GM19324 (cell line): ENCODE measurements around the gene OCIAD1.
"Not testable (repeated sequence)": the region's sequence is repeated elsewhere in the genome, so short reads cannot be mapped to it uniquely, and the experiment has no call there.

Source experiments
- ATAC-seq: cut with Tn5 transposase; IDR thresholded peaks from one replicate; pipeline ENCODE4 v1.9.1; 2021; ENCODE audit warnings: mild to moderate bottlenecking, moderate library complexity; ENCODE audit not compliant: unreplicated experiment, low FRiP score

OCIAD1 gene, protein sequence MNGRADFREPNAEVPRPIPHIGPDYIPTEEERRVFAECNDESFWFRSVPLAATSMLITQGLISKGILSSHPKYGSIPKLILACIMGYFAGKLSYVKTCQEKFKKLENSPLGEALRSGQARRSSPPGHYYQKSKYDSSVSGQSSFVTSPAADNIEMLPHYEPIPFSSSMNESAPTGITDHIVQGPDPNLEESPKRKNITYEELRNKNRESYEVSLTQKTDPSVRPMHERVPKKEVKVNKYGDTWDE

DNA sequence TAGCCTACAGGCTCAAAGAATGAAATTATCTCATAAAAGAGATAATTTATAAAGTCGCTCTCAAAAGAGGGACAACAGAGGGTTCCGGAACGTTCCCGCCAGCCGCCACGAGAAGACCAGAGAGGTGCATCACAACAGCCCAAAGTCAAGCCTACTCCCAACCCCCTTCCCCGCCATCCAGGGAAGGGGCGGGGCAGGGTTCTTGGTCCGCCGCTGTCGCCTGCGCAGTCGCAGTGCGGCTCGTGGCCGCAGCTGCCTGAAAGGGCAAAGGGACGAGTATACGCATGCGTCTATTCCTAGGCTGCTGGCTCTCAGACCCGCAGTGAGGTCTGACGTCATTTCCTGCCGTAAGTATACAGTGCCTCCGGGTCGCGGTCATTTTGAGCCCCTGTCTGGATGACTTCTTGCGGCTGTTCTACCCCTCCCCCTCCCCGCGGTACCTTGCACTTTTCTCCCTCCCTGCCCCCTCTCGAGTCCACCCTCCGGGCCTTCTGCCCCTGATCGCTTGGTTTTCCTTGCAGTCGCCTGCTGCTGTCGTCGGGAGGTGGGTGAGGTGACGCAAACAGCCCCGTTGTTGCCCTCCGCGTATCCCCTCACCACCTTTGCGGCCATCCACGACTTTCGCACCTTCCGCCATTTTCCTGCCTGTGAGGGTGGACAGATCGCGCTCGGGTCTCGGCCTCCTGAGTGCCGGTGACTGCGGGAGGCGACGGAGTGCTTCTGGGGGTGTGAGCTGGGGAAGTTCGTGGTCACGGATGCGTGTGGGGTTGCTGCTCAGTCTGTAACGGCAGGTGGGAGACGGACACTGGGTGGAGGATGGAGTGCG, at the start of gene OCIAD1:
Gene OCIAD1 (plus strand): TSS at position 383 of the 826 bp plus-strand sequence. CDS start 1,537 bp downstream, outside the sequence.
- peak; percentile 100 for ATAC-seq

DNA sequence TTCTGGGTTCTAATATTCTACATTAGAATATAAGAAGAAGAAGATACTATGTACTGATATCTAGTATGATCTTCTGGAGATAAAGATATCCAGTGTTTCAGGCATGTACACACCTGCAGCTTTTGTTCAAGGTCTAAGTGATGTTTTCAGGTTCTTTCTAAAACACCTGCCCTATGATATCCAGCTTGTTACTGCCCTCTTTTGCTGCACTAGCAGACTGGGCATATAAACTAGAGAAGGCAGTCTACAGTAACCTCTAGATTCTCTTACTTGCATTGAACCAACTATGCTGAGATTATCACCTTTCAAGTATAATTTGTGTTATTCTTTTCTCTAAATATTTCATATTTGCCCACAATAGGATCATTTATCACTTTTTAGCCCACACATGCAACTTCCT, 48.9 kb upstream of the OCIAD1 start:
- ATAC-seq = no peak

DNA sequence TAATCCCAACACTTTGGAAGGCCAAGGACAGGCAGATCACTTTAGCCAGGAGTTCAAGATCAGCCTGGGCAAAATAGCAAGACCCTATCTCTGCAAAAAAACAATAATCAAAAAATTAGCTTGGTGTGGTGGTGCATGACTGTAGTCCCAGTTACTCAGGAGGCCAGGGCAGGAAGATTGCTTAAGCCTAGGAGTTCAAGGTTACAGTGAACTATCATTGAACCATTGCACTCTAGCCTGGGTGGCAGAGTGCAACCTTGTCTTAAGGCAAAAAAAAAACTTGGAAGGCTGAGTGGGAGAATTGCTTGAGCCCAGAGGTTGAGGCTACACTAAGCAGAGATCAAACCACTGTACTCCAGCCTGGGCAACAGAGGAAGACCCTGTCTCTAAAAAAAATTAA, 45.6 kb upstream of the OCIAD1 start:
- ATAC-seq = no peak

DNA sequence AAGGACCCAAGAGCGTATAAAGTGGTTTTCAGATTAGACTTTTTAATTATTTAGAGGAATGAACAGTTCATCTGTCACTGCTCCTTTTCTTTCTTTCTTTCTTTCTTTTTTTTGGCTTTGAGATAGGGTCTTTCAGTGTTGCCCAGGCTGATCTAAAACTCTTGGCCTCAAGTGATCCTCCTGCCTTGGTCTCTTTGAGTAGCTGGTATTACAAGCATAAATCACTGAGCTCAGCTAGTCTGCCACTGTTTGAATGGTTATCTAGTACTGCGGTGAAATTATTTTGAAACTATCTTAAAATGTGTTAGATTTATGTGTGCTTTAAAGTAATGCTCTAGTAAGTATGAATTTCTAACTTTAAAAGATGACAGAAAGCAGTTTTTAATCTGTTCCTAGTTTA, 44.3 kb upstream of the OCIAD1 start:
- no peak for ATAC-seq

DNA sequence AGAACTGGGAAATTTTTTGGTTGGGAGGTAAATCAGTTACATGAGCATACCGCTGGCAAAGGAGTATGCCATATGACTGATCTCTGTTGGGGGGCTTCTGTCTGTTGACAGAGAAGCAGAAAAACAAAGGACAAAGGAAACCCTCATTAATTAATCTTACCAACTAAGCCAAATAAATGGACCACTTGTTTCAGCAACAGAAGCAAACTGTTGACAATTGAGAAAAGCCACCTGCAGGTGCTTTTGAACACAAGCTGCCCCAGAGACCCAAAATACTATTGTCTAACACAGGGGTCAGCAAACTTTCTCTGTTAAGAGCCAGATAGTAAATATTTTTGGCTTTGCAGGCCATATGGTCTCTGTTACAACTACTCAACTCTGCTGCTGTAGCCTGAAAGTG, 43.8 kb upstream of the OCIAD1 start:
- ATAC-seq = no peak

DNA sequence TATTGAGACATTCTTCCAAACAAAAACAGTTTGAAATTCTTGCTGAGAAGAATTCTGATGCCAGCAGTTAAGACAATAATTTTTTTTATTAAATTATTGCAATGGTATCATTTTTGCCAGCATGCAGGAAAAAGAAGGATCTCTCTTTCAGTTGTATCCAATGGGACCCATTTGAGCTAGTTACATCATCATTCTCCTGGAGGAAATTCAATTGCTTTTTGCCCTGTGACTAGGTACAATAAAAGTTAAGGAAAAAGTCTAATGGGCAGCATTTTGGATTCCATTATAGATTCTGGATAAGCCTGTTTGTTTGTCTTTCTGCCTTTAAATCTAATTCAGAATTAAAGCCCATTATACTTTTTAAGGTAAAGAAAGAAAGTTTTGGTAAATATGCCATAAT, 40.3 kb upstream of the OCIAD1 start:
- no peak for ATAC-seq

DNA sequence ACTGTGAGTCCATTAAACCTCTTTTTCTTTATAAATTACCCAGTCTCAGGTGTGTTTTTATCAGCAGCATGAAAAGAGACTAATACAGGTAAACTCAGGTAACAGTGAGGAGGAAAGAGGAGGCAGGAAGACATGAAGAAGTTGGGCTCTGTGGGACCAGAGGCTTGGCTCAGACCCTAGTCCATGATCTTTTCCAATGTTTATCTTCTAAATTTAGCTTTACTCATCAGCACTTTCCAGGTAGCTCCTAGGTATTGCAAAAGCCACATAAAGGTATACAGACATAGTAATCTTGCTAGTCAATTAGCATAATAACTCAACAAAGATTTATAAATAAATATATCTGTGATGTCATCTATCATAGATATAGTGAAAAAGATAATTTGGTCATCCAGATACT, 39.6 kb upstream of the OCIAD1 start:
- no peak for ATAC-seq

DNA sequence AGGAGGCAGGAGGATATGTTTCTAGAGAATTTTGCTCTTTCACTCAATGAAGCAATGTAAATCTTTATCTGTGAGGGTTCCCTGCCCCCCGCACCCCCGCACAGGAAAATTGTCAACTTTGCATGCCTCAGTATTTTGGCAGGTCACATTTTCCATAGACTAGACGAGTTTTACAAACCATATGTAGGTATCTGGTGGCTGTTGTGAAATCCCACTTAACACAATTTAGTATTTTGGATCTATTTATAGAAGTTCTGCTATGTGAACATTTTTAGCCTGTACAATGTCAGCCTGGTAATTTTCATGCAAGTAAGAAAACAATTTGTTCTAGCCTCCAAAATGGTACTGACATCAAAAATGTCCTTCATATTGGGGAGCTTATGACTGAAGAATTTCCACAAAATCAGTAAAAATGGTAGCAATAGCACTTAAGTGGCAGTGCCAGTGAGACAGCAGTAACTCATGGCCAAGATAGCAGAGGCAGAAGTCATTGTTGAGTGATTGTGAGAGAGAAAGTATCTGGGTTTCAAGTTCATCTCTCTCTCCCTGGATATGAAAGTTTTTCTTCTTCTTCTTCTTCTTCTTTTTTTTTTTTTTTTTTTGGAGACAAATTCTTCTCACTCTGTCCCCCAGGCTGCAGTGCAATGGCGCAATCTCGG, 38.4 kb upstream of the OCIAD1 start:
- ATAC-seq = no peak

DNA sequence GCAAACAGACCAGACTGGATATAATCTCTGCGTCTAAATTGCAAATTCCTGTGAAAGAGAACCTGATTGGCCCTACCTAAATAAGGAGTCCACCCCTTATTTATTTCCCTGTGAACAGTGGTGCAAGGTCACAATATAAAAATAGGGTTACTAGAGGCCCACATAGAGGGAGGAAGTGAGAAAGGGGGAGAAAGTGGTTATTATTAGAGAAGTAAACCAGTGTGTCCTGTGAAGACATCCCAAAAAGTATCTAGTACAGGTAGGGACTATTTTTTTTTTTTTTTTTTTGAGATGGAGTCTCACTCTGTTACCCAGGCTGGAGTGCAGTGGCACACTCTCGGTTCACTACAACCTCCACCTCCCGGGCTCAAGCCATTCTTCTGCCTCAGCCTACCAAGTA, 35.8 kb upstream of the OCIAD1 start:
- ATAC-seq = no peak

DNA sequence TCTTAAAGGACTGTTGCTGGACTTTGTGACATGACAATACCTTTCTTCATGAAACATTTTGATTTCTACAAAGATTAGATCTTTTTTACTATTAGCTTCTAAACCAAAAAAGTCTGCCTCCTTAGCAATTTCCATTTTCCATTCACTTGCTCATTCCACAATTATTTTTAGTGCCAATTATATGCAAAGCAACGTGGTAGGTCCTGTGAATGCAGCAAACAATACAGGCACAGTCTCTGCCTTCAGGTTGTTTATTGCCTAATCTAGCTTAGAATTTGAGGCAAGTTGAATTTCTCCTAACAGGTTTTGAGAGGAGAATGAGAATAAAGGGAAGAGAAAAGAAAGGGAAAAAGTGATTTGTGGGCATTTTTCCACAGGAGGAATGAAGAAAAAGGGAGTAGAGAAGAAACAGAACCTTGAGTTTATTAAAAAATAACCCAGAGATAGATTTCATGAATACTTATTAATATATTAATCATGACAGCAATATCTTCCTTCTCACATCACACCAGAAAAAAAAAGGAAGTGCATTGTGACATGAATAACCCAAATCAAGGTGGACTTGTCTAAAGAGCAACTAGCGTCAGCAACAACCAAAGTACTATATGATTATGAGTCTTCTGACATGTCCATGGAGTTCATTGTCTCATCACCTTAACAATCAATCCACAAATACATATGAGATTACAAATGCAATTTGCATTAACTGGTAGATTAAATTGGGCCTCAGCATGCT, 34.5 kb upstream of the OCIAD1 start:
- no peak for ATAC-seq

DNA sequence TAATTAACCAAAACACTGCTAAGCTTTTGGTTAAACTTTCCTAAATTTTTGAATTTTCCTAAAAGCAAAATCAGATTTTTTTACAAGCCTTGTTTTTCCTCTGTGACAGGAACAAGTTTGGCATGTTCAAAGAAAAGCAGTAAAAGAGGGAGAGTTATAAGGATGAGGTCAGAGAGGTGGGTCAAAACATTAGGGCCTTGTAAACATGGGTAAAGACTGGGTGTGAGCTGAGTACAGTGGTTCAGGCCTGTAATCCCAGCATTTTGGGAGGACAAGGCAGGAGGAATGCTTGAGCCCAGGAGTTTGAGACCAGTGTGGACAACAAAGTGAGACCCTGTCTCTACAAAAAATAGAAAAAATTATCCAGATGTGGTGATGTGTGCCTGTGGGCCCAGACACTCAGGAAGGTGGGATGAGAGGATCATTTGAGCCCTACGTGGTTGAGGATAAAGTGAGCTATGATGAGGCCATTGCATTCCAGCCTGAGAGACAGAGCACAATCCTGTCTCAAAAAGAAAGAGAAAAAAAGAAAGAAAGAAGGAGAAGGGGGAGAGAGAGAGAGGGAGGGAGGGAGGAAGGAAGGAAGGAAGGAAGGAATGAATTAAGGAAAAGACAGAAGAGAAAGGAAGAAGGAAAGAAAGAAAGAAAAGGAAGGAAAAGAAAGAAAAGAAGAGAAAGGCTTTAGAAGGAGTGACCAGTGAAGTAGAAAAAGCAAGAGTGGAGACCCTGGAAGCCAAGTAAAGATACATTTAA, 33.8 kb upstream of the OCIAD1 start:
- no peak for ATAC-seq

DNA sequence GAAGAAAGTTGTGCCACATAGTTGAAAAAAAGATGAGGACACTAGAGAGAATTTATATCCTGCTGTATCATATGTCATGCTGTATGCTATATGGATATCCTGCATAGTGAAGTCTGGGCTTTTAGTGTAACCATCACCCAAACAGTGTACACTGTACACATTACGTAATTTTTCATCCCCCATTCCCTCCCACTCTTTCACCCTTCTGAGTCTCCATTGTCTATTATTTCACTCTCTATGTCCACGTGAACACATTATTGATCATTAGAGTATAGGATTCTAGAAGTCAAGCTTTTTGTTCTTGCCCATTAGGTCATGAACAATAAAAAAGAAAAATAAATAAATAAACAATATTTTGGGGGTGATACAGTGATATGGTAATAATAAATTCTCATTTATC, 32.8 kb upstream of the OCIAD1 start:
- no peak for ATAC-seq

DNA sequence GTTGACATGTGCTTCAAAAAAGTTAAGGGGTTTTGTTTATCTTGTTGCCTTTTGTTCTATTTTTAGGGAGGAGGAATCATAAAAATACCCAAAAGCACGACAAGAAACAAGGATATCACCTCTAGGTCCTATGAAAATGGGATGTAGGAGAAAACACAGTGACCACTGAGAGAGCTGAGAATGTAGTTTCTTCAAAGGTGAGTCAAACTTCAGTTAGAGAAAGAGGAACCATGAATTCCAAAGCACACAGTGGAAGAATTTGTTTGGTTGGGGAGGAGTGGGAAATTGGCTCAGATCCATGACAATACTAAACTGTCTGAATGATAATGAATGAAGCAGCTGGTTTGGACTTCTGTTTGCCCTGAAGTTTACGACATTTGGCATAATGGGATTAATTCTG, 31.7 kb upstream of the OCIAD1 start:
- no peak for ATAC-seq

DNA sequence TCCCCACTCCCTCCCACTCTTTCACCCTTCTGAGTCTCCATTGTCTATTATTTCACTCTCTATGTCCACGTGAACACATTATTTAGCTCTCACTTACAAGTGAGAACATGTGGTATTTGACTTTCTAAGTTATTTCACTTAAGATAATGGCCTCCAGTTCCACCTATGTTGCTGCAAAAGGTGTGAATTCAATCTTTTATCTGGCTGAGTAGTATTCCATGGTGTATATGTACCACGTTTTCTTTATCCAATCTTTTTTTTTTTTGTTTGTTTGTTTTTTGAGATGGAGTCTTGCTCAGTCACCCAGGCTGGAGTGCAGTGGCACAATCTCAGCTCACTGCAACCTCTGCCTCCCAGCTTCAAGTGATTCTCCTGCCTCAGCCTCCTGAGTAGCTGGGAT, 30.7 kb upstream of the OCIAD1 start:
- ATAC-seq = not testable (repeated sequence)

DNA sequence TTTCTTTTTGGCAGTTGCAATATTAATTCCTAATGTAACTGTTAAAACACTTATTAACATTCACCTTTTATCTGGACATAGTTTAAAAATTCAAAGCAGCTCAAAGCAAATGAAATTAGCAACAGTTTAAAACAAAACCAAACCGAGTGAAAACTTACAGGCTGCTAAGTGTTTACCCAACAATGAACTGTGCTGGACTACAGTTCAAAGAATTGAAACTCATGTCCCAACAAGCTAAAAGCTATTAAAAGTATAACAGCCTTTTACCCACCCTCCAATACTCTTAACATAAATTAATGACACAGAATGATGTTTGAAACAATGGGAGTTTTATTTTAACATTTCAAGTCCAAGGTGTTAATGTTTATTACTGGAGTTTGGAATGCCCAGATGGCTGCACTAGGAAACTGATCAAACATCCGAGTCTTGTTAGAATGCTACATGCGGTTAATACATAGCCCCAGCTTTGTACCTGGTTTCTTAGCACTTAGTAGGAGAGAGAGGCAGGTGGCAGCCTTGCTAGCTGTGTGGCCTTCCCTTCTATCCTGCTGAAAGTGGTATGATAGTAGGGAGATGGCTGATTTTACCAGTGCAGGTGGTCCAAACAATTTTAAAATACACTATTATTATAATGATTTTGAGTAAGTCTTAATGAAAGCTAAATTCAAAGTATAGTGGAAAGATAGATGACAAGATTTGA, 29.7 kb upstream of the OCIAD1 start:
- no peak for ATAC-seq

DNA sequence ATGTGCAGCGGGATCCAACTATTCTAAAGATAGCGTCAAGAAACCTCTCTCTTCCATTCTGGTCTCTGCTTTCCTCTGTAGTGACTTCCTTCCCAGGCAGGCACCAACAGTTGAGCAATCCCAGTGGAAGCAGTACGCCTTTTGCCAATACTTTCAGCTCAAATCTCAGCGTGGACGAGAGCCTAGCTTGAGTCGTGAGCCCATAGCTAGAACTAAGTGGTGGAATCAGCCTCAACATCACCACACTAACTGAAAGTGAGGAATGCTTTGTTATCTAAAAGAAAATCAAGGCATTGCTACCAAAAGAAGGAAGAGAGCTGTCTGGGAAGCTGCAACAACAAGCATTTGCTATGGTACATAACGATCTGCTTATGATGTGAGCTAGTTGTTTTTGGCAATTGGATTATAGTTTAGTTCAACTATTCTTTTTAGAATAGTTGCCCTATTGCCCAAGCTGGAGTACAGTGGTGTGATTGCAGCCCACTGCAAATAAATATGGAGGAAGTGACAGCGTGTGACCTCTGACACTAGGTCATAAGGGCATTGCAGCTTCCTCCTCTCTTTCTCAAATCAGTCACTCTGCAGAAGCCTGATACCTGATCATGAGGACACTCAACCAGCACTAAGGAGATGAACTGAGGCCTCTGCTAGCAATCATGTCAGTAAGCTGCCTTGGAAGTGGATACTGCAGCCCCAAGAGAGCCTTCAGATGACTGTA, 26.1 kb upstream of the OCIAD1 start:
- no peak for ATAC-seq

DNA sequence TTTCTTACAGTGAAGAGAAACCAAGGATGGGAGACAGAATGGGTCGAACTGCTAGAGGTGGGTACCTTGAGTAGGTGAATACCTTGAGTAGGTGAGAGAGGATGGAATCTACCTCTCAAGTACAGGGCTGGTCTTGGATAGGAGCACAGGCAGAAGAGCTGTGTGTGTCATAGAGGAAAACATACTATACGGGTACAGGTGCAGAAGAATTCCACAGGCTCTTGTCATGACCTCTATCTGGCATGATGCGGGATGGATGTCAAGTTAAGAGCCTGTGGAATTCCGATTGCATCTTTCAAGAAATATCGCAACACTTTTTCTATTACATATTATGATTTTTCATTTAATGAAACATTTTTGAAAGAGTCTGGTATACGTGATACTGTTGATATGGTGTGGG, 18.0 kb upstream of the OCIAD1 start:
- no peak for ATAC-seq

DNA sequence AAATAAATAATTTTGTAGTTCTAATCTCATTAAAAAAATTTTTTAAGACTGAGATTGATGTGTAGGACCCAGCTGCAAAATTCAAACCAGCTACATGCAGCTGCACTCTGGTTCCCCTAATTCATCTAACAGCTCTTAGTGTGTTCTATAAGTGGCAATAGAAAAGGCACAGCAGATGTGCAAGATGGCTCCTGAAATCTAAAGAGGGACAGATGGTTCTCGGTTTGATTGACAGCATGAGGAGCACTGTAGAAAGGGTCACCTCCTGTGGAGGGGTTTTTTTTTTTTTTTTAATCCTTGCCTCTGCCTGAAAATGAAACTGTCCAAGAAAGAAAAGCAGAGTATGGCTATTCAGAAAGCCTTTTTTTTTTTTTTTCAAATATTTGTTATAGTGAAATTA, 16.9 kb upstream of the OCIAD1 start:
- ATAC-seq = peak; percentile 48

DNA sequence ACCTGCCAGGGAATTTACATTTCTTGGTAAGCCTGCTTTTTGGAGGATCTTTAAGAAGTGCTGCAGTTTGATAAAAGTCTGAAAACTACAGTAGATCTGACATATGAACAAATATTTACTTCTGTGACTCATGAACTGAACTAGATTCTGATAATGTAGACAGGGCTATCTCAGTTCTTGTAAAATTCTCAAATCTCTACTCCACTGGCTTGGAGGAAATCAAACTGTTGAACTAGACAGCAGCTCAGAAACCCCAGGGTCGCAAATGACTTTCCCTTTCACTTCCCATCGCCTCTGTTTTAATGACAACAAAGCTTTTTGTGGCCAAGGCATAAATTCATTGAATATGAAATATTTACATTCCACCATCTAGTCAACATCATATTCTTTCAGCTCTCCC, 15.4 kb upstream of the OCIAD1 start:
- no peak for ATAC-seq
